Fibroblast of lung (primary cell): ENCODE measurements around the gene EPHB2.

Experiments
- EZH2 ChIP-seq: IDR thresholded peaks from 2 replicates; pipeline ENCODE4 v1.5.1; 2012; ENCODE audit warnings: low read length, control low read depth, mild to moderate bottlenecking; ENCODE audit errors: missing control alignments
- TF ChIP-seq, protein P1 (sequence below), 2 donors: IDR thresholded peaks in 1 of 2; conservative IDR thresholded peaks in 1 of 2; 1 replicate in 1 of 2; 2 replicates in 1 of 2; pipeline ENCODE4 v1.5.1; 2011 to 2012; ENCODE audit warnings: low read length in 2 of 2, control low read depth in 1 of 2, inconsistent platforms in 1 of 2, low read depth in 1 of 2, mild to moderate bottlenecking in 1 of 2

DNA sequence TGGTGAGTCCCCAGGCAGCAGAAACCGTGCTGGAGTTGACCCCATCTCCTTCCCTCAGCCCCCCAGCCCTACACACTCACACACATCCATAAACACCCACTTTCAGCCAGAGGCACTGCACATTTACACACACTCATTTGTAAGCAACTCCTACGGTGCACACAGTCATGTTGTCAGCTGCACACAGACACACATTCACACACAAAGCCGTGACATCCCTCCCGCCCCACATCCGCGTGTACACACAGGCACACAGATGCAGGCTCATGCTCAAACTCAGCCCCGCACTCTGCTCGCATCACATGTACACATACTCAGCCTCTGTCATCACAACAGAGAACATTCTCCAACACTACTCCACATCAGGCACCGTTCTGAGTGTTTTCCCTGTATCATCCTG is 214.5 kb downstream of the EPHB2 start:
- TF ChIP-seq, protein P1, sequence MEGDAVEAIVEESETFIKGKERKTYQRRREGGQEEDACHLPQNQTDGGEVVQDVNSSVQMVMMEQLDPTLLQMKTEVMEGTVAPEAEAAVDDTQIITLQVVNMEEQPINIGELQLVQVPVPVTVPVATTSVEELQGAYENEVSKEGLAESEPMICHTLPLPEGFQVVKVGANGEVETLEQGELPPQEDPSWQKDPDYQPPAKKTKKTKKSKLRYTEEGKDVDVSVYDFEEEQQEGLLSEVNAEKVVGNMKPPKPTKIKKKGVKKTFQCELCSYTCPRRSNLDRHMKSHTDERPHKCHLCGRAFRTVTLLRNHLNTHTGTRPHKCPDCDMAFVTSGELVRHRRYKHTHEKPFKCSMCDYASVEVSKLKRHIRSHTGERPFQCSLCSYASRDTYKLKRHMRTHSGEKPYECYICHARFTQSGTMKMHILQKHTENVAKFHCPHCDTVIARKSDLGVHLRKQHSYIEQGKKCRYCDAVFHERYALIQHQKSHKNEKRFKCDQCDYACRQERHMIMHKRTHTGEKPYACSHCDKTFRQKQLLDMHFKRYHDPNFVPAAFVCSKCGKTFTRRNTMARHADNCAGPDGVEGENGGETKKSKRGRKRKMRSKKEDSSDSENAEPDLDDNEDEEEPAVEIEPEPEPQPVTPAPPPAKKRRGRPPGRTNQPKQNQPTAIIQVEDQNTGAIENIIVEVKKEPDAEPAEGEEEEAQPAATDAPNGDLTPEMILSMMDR (conservative IDR thresholded peaks at IDR 0.05 in 1 of 2, IDR thresholded peaks at IDR 0.05 in 1 of 2; ENCODE audit: low read depth in 1 of 2, low read length in 2 of 2), result no peak
- no peak for TF ChIP-seq EZH2
